Lung (tissue), 12 donors: ENCODE data around the gene RALGDS. TPM values are rescaled to one million over a fixed set of nuclear protein-coding genes. Genes with fewer than 3 reads are reported as not detected.

Experiments used
- ATAC-seq: fragments of 200-7000 bp; cut with Tn5 transposase; one replicate; pipeline ENCODE4 v1.9.1; 2020; ENCODE audit warnings: moderate number of reproducible peaks; ENCODE audit not compliant: insufficient read depth, low FRiP score
- DNase-seq, 3 donors: peaks; one replicate each; pipeline ENCODE4 v3.0.0-alpha.2; 2013 to 2017
- H3K27ac ChIP-seq, 2 donors: one replicate each; pipeline ENCODE4 v1.5.1; 2013; ENCODE audit warnings: mild to moderate bottlenecking in 2 of 2, moderate library complexity in 2 of 2, control low read depth in 1 of 2, inconsistent platforms in 1 of 2, low read depth in 1 of 2, low read length in 1 of 2
- H3K27me3 ChIP-seq, 3 donors: one replicate each; pipeline ENCODE4 v1.5.1; 2013; ENCODE audit warnings: low read length in 2 of 3; ENCODE audit not compliant: control insufficient read depth in 3 of 3, insufficient read depth in 3 of 3
- H3K36me3 ChIP-seq, 4 donors: one replicate each; pipeline ENCODE4 v1.5.1; 2013; ENCODE audit warnings: low read length in 4 of 4, mild to moderate bottlenecking in 1 of 4, moderate library complexity in 1 of 4; ENCODE audit not compliant: control insufficient read depth in 4 of 4, insufficient read depth in 4 of 4
- H3K4me1 ChIP-seq, 5 donors: one replicate each; pipeline ENCODE4 v1.5.1; 2013; ENCODE audit warnings: low read length in 5 of 5, mild to moderate bottlenecking in 2 of 5, moderate library complexity in 1 of 5; ENCODE audit not compliant: control insufficient read depth in 5 of 5, insufficient read depth in 5 of 5
- H3K4me3 ChIP-seq: one replicate; pipeline ENCODE4 v1.5.1; 2013; ENCODE audit warnings: mild to moderate bottlenecking, control low read depth, moderate library complexity
- H3K9ac ChIP-seq, 2 donors: one replicate each; pipeline ENCODE4 v1.5.1; 2013; ENCODE audit warnings: low read length in 2 of 2, control low read depth in 1 of 2; ENCODE audit not compliant: insufficient read depth in 1 of 2
- H3K9me3 ChIP-seq, 4 donors: one replicate each; pipeline ENCODE4 v1.5.1; 2013; ENCODE audit warnings: low read length in 3 of 4, mild to moderate bottlenecking in 1 of 4, moderate library complexity in 1 of 4; ENCODE audit not compliant: control insufficient read depth in 4 of 4, insufficient read depth in 3 of 4
- CTCF ChIP-seq: IDR thresholded peaks from 2 replicates; pipeline ENCODE4 v1.5.1; 2012; ENCODE audit warnings: mild to moderate bottlenecking; ENCODE audit errors: control extremely low read depth, extremely low read depth
- WGBS, 2 donors: extraction: QIAGEN DNeasy Blood & Tissue Kit; methylation state at CpG; one replicate each; pipeline ENCODE4 v1.1.7; 2013; 5-methylcytosine and 5-hydroxymethylcytosine counted together
- polyA plus RNA-seq, 2 donors: library from polyadenylated mRNA; stranded (reverse); fragments of 200-250 nt; gene quantifications; one replicate each; pipeline ENCODE4 v1.2.1, GENCODE V29; 2013
- total RNA-seq, 2 donors: library from RNA; depleted of rRNA in 1 of 2; stranded (reverse); fragments of >200 nt in 1 of 2; gene quantifications; one replicate each; pipeline ENCODE4 v1.2.1, GENCODE V29; 2014 to 2021
- donor health status: control.
- donor health status: control.
- donor health status: Bipolar disorder and iron deficiency.
- donor health status: healthy.
- donor health status: DM: yes; HTN: yes; CAD: no.

The RALGDS gene
- total and polyA plus RNA-seq, 4 donors, result 49.5 to 145 (median 60.9) TPM

GRCh38 chr9:133168432-133168831, 47.4 kb upstream of the RALGDS start:
- H3K4me3 ChIP-seq, result no peak overlapping the region
- 63 to 67% methylated on average over 6 of the region's 6 CpGs for WGBS, 2 donors
- ATAC-seq, result no peak

GRCh38 chr9:133167769-133168168, 46.7 kb upstream of the RALGDS start:
- H3K36me3 ChIP-seq, result no peaks in the 10 kb centered on the region
- no peak overlapping the region for H3K27ac ChIP-seq
- peaks cover 0 to 11% (median 0%) of the 10 kb centered on the region in 5 donors for H3K4me1 ChIP-seq
- DNase-seq, result no peak
- no peak for ATAC-seq
- no peak for TF ChIP-seq CTCF
- WGBS, 2 donors, result 89 to 100% methylated on average over 3 of the region's 3 CpGs
- no peaks in the 10 kb centered on the region for H3K27me3 ChIP-seq
- no peak overlapping the region for H3K4me3 ChIP-seq
- H3K9ac ChIP-seq, result no peak overlapping the region
- H3K9me3 ChIP-seq, result no peaks in the 10 kb centered on the region

More at GRCh38 chr9:133168432-133168831, 47.4 kb upstream of the RALGDS start:
- no peak overlapping the region for H3K9ac ChIP-seq
- no peaks in the 10 kb centered on the region for H3K9me3 ChIP-seq
- no peak overlapping the region for H3K27ac ChIP-seq
- H3K4me1 ChIP-seq, result peaks cover 0 to 7% (median 0%) of the 10 kb centered on the region in 5 donors
- H3K36me3 ChIP-seq, result no peaks in the 10 kb centered on the region
- TF ChIP-seq CTCF, result no peak
- H3K27me3 ChIP-seq, result no peaks in the 10 kb centered on the region
- no peak for DNase-seq

- no peak overlapping the region for H3K9ac ChIP-seq
- DNase-seq, result no peak
- no peak overlapping the region for H3K4me3 ChIP-seq
- WGBS, 2 donors, result 79 to 88% methylated on average over 3 of the region's 3 CpGs
- H3K27me3 ChIP-seq, result peaks cover 0 to 1% (median 0%) of the 10 kb centered on the region in 3 donors
- peaks cover 0 to 13% (median 0%) of the 10 kb centered on the region in 5 donors for H3K4me1 ChIP-seq
- no peak overlapping the region for H3K27ac ChIP-seq
- no peaks in the 10 kb centered on the region for H3K36me3 ChIP-seq
- no peak for ATAC-seq
- no peak for TF ChIP-seq CTCF
- no peaks in the 10 kb centered on the region for H3K9me3 ChIP-seq
Observed at GRCh38 chr9:133167096-133167730, 46.2 kb upstream of the RALGDS start.

- Histone ChIP-seq H3K9me3 (no peaks in the 10 kb centered on the region), H3K27me3 (peaks cover 0 to 2% (median 0%) of the 10 kb centered on the region in 3 donors), H3K4me3 (no peak overlapping the region), H3K27ac (no peak overlapping the region), H3K9ac (no peak overlapping the region), H3K36me3 (no peaks in the 10 kb centered on the region), H3K4me1 (peaks cover 0 to 13% (median 0%) of the 10 kb centered on the region in 5 donors)
- WGBS, 2 donors, result 78 to 86% methylated on average over 13 to 17 of the region's 17 CpGs
- DNase-seq (no peak), ATAC-seq (no peak)
- no peak for TF ChIP-seq CTCF
Observed at GRCh38 chr9:133166392-133166791, 45.4 kb upstream of the RALGDS start.
